K562 (cell line): Measurements from ENCODE around the gene GTF3C1.

Source experiments
- POLR2A ChIP-seq: fragments of 450-650 bp; conservative IDR thresholded peaks from 2 replicates; pipeline ENCODE4 v1.6.1; 2016
- RAD21 ChIP-seq, 2 experiments: fragments of 250-450 bp in 1 of 2; fragments of 450-650 bp in 1 of 2; sonication (Bioruptor Pico) in 1 of 2; formaldehyde crosslinking in 1 of 2; IDR thresholded peaks in 1 of 2; conservative IDR thresholded peaks in 1 of 2; 2 replicates each; pipeline versions ENCODE4 v1.4.0 to v1.8.0; 2020 to 2022; ENCODE audit warnings: mild to moderate bottlenecking in 2 of 2, moderate library complexity in 1 of 2
- TF ChIP-seq, protein P1 (sequence below), 3 experiments: IDR thresholded peaks in 2 of 3; conservative IDR thresholded peaks in 1 of 3; 2 replicates each; pipeline ENCODE4 v1.5.1; 2011 to 2012; ENCODE audit warnings: low read length in 3 of 3, mild to moderate bottlenecking in 3 of 3, control low read depth in 2 of 3, improper control_type of control experiment in 1 of 3, inconsistent platforms in 1 of 3, low read depth in 1 of 3, mixed read lengths in 1 of 3, moderate library complexity in 1 of 3; ENCODE audit not compliant: insufficient read depth in 2 of 3

DNA sequence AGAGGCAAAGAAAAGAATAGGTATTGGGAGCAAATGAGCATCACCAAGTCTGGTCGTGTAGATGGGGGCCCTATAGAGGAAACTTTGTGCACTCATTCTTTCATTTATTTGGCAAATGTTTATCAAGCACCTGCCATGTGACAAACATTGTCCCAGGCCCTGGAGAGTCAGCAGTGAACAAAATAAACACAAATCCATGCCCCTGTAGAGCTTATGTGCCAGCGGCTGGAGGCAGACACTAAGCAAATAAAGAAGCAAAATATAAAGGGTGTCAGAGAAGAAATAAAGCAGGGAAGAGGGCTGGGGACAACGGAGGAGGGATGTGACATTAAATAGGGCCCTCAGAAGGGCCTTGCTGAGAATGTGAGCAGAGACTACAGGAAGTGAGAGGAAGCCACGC lies 45.8 kb upstream of the GTF3C1 start:
- TF ChIP-seq, protein P1, sequence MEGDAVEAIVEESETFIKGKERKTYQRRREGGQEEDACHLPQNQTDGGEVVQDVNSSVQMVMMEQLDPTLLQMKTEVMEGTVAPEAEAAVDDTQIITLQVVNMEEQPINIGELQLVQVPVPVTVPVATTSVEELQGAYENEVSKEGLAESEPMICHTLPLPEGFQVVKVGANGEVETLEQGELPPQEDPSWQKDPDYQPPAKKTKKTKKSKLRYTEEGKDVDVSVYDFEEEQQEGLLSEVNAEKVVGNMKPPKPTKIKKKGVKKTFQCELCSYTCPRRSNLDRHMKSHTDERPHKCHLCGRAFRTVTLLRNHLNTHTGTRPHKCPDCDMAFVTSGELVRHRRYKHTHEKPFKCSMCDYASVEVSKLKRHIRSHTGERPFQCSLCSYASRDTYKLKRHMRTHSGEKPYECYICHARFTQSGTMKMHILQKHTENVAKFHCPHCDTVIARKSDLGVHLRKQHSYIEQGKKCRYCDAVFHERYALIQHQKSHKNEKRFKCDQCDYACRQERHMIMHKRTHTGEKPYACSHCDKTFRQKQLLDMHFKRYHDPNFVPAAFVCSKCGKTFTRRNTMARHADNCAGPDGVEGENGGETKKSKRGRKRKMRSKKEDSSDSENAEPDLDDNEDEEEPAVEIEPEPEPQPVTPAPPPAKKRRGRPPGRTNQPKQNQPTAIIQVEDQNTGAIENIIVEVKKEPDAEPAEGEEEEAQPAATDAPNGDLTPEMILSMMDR (IDR thresholded peaks at IDR 0.05 in 2 of 3, conservative IDR thresholded peaks at IDR 0.05 in 1 of 3; ENCODE audit: insufficient read depth in 2 of 3, low read depth in 1 of 3, low read length in 3 of 3) = no peak
- TF ChIP-seq RAD21 (CRISPR knock-in tag; conservative IDR thresholded peaks at IDR 0.05 in 1 of 2, IDR thresholded peaks at IDR 0.05 in 1 of 2) = no peak
- no peak for TF ChIP-seq POLR2A
